NB4 (cell line): Measurements from ENCODE around the gene OSBPL9.

Experiments used
- DNase-seq: peaks from one replicate; pipeline ENCODE4 v3.0.0; 2010; ENCODE audit warnings: low read depth
- H3K4me3 ChIP-seq: one replicate; pipeline ENCODE4 v1.5.1; 2011; ENCODE audit warnings: mild to moderate bottlenecking, low read depth, low read length, moderate library complexity
- MYC ChIP-seq: IDR thresholded peaks from 2 replicates; pipeline ENCODE4 v1.6.1; 2011; ENCODE audit warnings: low read depth, low read length
- POLR2A ChIP-seq: IDR thresholded peaks from 2 replicates; pipeline ENCODE4 v1.6.1; 2011; ENCODE audit warnings: mild to moderate bottlenecking; ENCODE audit not compliant: insufficient read length; ENCODE audit errors: extremely low read depth
- TF ChIP-seq, protein P1 (sequence below): IDR thresholded peaks from one replicate; pipeline ENCODE4 v1.5.1; 2012; ENCODE audit warnings: low read depth, low read length
- TF ChIP-seq, protein P2 (sequence below): IDR thresholded peaks from 2 replicates; pipeline ENCODE4 v1.6.1; 2011; ENCODE audit warnings: low read depth, low read length

The OSBPL9 gene

DNA sequence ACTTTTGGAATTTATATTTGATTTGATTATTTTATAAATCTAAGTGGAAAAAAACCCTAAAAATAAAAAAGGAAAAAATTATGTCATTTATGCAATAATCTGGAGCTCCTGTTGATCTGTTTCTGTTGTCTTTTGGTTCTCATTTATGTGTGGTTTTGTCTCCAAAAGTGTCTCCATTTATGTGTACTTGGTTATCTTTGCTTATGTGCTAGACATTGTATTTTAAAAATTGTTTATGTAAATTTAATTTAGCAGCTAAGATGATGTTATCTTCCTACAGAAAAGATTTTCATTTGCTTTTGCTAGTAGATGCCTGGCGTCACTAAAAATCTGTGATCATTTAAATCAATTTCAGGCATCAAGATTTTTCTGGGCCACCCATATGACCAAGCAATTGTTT, 95.7 kb downstream of the OSBPL9 start:
- TF ChIP-seq MYC (no peak), POLR2A (no peak)
- TF ChIP-seq, protein P1, sequence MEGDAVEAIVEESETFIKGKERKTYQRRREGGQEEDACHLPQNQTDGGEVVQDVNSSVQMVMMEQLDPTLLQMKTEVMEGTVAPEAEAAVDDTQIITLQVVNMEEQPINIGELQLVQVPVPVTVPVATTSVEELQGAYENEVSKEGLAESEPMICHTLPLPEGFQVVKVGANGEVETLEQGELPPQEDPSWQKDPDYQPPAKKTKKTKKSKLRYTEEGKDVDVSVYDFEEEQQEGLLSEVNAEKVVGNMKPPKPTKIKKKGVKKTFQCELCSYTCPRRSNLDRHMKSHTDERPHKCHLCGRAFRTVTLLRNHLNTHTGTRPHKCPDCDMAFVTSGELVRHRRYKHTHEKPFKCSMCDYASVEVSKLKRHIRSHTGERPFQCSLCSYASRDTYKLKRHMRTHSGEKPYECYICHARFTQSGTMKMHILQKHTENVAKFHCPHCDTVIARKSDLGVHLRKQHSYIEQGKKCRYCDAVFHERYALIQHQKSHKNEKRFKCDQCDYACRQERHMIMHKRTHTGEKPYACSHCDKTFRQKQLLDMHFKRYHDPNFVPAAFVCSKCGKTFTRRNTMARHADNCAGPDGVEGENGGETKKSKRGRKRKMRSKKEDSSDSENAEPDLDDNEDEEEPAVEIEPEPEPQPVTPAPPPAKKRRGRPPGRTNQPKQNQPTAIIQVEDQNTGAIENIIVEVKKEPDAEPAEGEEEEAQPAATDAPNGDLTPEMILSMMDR: no peak
- TF ChIP-seq, protein P2, sequence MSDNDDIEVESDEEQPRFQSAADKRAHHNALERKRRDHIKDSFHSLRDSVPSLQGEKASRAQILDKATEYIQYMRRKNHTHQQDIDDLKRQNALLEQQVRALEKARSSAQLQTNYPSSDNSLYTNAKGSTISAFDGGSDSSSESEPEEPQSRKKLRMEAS: no peak
- no peak overlapping the region for H3K4me3 ChIP-seq

GRCh38 chr1:51714374-51715019, 97.6 kb downstream of the OSBPL9 start:
- TF ChIP-seq, protein P2: no peak
- no peak for TF ChIP-seq POLR2A
- TF ChIP-seq MYC: no peak
- TF ChIP-seq, protein P1: no peak
- DNase-seq: no peak
- no peak overlapping the region for H3K4me3 ChIP-seq

More for the DNA sequence above, 95.7 kb downstream of the OSBPL9 start:
- DNase-seq: no peak

GRCh38 chr1:51715369-51715768, 98.5 kb downstream of the OSBPL9 start:
- no peak for DNase-seq
- H3K4me3 ChIP-seq: no peak overlapping the region
- TF ChIP-seq, protein P1: no peak
- TF ChIP-seq POLR2A (no peak), MYC (no peak)
- TF ChIP-seq, protein P2: no peak

DNA sequence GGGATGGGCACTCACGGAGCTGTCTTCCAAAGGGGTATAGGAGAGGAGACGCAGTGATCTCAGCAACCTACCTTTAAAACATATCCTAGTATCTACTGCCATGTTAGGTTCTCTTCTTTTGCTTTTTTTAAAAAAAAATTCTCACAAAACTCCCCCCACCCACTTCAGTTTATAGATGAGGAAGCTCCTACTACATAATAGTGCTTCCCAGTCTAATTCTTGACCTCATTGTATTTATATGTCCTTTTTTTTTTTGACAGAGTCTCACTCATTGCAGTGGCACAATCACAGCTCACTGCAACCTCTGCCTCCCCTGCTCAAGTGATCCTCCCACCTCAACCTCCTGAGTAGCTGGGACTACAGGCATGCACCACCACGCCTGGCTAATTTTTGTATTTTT, 99.9 kb downstream of the OSBPL9 start:
- no peak overlapping the region for H3K4me3 ChIP-seq
- TF ChIP-seq POLR2A (no peak), MYC (no peak)
- TF ChIP-seq, protein P2: no peak
- TF ChIP-seq, protein P1: no peak
- DNase-seq: no peak

DNA sequence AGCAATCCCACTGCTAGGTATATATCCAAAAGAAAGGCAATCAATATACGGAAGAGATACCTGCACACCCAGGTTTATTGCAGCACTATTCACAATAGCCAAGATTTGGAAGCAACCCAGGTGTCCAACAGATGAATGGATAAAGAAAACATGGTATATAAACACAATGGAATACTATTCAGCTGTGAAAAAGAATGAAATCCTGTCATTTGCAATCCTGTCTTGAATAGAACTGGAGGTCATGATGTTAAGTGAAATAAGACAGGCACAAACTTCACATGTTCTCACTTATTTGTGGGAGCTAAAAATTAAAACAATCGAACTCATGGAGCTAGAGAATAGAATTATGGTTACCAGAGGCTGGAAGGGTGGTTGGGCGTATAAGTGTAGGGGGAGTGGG, 101.0 kb downstream of the OSBPL9 start:
- TF ChIP-seq POLR2A: no peak
- TF ChIP-seq, protein P1: no peak
- no peak overlapping the region for H3K4me3 ChIP-seq
- no peak for DNase-seq

- H3K4me3 ChIP-seq: no peak overlapping the region
- TF ChIP-seq, protein P1: no peak
- TF ChIP-seq POLR2A (no peak), MYC (no peak)
- TF ChIP-seq, protein P2: no peak
- peak; percentile 44 for DNase-seq
Observed at GRCh38 chr1:51719146-51719545, 102.3 kb downstream of the OSBPL9 start.
